Fibroblast of skin of right quadriceps (primary cell): Measurements from ENCODE around the gene PLPP6.
"Not testable (repeated sequence)": the region's sequence is repeated elsewhere in the genome, so short reads cannot be mapped to it uniquely, and the experiment has no call there.

Source experiments
- DNase-seq: peaks from one replicate; pipeline ENCODE4 v3.0.0-alpha.2; 2013

Gene PLPP6

DNA sequence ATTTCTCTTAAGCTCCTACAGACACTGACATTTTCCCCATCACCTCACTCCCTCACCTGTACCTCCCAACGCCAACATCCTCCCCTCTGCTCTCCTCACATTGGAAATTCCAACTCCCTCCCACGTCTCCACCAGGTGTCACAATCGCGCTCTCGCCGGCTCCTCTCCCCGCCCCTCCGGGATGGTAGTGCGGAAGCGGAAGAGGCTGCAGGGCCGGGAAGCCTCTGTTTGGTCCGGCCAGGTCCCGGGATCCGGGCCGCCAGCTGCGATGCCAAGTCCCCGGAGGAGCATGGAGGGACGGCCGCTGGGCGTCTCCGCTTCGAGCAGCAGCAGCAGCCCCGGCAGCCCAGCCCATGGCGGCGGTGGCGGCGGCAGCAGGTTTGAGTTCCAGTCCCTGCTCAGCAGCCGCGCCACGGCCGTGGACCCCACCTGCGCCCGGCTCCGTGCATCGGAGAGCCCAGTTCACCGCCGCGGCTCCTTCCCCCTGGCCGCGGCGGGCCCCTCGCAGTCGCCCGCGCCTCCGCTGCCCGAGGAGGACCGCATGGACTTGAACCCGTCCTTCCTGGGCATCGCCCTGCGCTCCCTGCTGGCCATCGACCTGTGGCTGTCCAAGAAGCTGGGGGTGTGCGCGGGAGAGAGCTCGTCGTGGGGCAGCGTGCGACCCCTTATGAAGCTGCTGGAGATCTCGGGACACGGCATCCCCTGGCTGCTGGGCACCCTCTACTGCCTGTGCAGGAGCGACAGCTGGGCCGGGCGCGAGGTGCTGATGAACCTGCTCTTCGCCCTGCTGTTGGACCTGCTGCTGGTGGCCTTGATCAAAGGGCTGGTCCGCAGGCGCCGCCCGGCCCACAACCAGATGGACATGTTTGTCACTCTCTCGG lies at the start of gene PLPP6:
TSS of gene PLPP6 (plus strand) at position 187 of the 881 bp plus-strand sequence. CDS start at position 269, 82 bp downstream.
- peak; percentile 77 for DNase-seq

DNA sequence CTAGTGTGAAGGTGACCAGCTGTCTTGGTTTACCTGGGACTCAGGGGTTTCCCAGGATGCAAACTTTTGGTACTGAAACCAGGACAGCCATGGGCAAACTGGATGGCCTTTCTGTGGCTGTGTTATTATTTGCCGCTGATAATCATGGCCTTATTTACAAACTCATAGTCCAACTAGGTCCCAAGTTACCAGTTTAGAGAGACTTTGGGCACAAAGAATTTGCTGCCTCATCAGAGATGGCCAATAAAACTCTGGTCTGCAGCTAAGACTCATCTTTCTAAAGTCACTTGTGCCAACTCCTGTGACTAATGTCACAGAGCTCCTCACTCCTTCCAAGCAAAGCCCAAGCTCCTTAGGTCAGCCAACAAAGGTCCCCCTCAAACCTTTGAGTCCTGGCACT lies 47.5 kb upstream of the PLPP6 start:
- no peak for DNase-seq

GRCh38 chr9:4615251-4615650 lies 46.8 kb upstream of the PLPP6 start:
- DNase-seq: peak; percentile 51

GRCh38 chr9:4615778-4616177 lies 46.3 kb upstream of the PLPP6 start:
- no peak for DNase-seq

DNA sequence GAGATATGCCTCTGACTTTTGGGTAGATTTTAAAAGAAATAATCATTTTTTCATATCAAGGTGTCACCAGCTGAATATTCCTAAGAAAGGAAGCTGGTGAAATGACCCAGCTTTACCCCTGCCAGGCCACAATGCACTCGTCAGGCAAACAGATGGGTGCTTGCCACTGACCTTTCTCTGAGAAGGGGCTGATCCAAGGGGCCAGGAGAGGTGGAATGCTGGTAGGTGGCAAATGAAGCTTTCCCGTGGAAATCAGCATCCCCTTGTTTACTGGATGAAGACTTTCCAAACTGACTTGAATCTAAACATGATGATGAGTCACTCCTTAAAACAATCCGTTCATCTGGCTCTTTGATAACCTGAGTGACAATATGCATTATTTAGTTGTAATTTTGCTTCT lies 44.3 kb upstream of the PLPP6 start:
- DNase-seq: no peak

GRCh38 chr9:4618700-4619099 lies 43.4 kb upstream of the PLPP6 start:
- no peak for DNase-seq

- DNase-seq: no peak
Measured at GRCh38 chr9:4620057-4620765, 41.9 kb upstream of the PLPP6 start.

GRCh38 chr9:4620881-4621555 lies 41.1 kb upstream of the PLPP6 start:
- no peak for DNase-seq

- DNase-seq: no peak
Measured at GRCh38 chr9:4622016-4622415, 40.1 kb upstream of the PLPP6 start.

- peak; percentile 30 for DNase-seq
Measured at GRCh38 chr9:4630836-4631235, 31.3 kb upstream of the PLPP6 start.

GRCh38 chr9:4638968-4639367 lies 23.1 kb upstream of the PLPP6 start:
- DNase-seq: no peak

GRCh38 chr9:4639420-4639819 lies 22.7 kb upstream of the PLPP6 start:
- DNase-seq: no peak

- DNase-seq: no peak
Measured at GRCh38 chr9:4640027-4640426, 22.1 kb upstream of the PLPP6 start.

DNA sequence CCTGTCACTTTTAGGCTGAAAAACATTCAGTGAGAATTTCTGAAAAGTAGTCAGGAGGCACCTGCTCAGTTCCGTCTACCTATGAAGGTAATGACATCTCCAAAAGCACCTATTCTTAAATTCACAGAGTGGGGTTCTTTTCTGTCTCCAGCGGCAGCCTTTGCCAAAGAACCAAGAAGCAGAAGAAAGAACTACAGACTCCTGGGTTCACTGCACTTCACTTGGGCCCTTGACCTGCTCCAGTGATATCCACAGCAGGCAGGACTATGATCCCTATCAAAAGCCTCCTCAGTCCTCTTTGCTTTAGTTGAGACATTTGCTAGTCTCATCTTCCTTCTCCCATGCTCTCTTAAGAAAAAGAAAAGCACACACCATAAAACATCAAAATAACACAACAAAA lies 19.7 kb upstream of the PLPP6 start:
- DNase-seq: no peak

DNA sequence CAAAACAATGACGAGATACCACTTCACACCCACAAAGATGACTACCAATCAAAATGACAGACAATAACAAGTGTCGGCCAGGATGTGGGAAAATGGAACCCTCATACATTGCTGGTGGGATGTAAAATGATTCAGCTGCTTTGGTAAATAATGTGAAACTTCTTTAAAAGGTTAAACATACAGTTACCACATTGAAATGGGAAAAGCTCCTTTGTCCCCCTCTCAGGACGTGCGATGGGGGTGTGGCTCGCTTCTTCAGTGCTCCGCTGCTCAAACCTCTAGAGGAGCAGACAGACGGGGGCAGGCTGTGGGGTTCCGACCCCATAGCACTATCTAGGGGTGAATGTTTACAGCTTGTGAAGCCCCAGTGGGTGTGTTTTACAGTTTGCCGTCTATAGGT lies 8.0 kb upstream of the PLPP6 start:
- no peak for DNase-seq

DNA sequence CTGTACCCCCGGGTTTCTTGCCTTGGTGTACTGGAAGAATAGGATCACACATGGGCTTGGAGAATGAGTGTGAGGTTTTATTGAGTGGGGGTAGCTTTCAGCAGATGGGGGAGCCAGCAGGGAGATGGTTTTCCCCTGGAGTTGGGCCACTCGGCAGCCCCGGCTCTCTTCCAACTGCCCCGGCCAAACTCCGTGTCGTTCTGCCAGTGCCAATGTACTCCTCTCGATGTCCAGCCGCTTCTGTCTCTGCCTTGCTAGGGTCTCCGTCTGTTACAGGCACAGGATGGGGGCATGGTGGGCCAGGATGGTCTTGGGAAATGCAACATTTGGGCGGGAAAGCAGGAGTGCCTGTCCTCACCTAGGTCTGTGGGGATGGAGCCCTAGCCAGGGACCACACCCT lies 7.6 kb upstream of the PLPP6 start:
- no peak for DNase-seq

DNA sequence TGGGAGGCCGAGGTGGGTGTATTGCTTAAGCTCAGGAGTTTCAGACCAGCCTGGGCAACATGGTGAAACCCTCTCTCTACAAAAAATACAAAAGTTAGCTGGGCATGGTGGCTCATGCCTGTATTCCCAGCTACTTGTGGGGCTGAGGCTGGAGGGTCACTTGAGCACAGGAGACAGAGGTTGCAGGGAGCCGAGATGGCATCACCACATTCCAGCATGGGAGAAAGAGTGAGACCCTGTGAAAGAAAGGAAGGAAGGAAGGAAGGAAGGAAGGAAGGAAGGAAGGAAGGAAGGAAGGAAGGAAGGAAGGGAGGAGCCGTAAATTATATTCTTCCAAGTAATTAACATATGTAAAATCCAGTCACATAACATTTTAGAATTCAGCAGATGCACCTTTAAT lies 5.9 kb upstream of the PLPP6 start:
- DNase-seq: not testable (repeated sequence)

DNA sequence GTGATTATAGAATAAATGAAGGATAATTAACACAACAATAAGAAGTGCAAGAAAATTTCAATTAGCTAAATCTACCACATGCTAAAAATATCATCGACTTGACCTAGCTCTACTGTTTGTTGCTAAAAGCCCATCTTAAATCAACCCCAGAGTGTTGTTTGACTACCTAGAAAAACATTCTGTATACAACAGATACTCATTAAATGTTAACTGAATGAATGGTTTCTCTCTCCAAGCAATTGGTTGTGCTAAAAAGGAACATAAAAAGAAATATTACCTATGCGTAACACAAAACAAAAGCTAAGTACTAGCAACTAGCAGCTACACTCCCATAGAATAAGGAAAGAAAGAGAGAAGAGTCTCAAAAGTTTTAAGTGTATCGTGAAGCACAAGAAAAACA lies 5.5 kb upstream of the PLPP6 start:
- DNase-seq: no peak

DNA sequence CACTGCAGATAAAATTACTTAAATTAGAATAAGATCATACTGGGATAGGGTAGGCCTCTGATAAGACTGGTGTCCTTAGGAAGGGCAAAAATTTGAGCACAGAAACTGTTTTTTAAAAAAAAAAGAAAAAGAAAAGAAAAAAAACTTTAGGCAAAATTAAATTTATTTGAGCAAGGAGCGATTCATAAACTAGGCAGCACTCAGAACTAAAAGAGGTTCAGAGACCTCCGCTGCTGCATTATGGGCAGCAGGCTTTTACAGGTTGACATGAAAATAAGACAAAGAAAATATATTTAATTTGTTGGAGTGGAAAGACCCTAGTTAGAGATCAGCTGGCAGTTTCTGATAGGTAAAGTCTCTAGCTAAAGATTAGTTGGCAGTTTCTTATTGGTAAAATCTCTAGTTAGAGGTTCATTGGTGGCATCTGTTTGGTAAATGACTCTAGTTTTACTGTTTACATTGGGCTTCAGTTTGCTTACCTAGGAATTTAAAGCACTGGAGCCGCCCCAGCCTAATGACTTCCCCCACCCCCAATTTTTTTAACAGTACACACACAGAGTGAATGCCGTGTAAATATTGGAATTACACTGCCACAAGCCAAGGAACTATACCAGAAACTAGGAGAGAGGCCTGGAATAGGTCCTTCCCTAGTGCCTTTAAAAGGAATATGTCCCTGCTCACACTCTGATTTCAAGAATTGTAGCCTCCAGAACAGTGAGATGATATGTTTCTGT lies 4.5 kb upstream of the PLPP6 start:
- DNase-seq: no peak

DNA sequence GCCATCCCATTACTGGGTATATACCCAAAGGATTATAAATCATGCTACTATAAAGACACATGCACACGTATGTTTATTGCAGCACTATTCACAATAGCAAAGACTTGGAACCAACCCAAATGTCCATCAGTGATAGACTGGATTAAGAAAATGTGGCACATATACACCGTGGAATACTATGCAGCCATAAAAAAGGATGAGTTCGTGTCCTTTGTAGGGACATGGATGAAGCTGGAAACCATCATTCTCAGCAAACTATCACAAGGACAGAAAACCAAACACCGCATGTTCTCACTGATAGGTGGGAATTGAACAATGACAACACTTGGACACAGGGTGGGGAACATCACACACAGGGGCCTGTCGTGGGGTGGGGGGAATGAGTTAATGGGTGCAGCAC lies 1.4 kb upstream of the PLPP6 start:
- not testable (repeated sequence) for DNase-seq

- DNase-seq: peak; percentile 40
Measured at GRCh38 chr9:4661165-4661564, 929 bp upstream of the PLPP6 start.

- DNase-seq: peak; percentile 17
Measured at GRCh38 chr9:4661611-4662010, 483 bp upstream of the PLPP6 start.
